Karpas-422 (cell line): ENCODE results near the gene KCND3. TPM values are rescaled to one million over a fixed set of nuclear protein-coding genes. Genes with fewer than 3 reads are reported as not detected.

Experiments used
- DNase-seq: peaks from one replicate; pipeline ENCODE4 v3.0.0-alpha.2; 2015
- H2AFZ ChIP-seq: fragments of 200-600 bp; sonication (generic); 2 replicates; pipeline ENCODE4 v1.6.1; 2014; ENCODE audit warnings: antibody characterized with exemption, low read length, mixed read lengths
- H3K27ac ChIP-seq: fragments of 200-600 bp; sonication (generic); 2 replicates; pipeline ENCODE4 v1.5.1; 2014; ENCODE audit warnings: mild to moderate bottlenecking, low read length, moderate library complexity
- H3K27me3 ChIP-seq: fragments of 200-600 bp; sonication (generic); 2 replicates; pipeline ENCODE4 v1.6.1; 2014; ENCODE audit warnings: low read length, mixed read lengths
- H3K36me3 ChIP-seq: fragments of 200-600 bp; sonication (generic); 2 replicates; pipeline ENCODE4 v1.6.1; 2014; ENCODE audit warnings: low read length, mixed read lengths; ENCODE audit not compliant: insufficient read depth
- H3K4me1 ChIP-seq: fragments of 200-600 bp; sonication (generic); 2 replicates; pipeline ENCODE4 v1.6.1; 2014; ENCODE audit warnings: mild to moderate bottlenecking, low read length, mixed read lengths
- H3K4me2 ChIP-seq: fragments of 200-600 bp; sonication (generic); 2 replicates; pipeline ENCODE4 v1.6.1; 2014; ENCODE audit warnings: low read length, low read depth, mild to moderate bottlenecking; ENCODE audit not compliant: poor library complexity, severe bottlenecking
- H3K4me3 ChIP-seq: fragments of 200-600 bp; sonication (generic); 2 replicates; pipeline ENCODE4 v1.5.1; 2014; ENCODE audit warnings: mild to moderate bottlenecking, antibody characterized with exemption, low read length, mixed read lengths
- H3K79me2 ChIP-seq: fragments of 200-600 bp; sonication (generic); 2 replicates; pipeline ENCODE4 v1.6.1; 2014; ENCODE audit warnings: mild to moderate bottlenecking, low read length, mixed read lengths
- H3K9ac ChIP-seq: fragments of 200-600 bp; sonication (generic); 2 replicates; pipeline ENCODE4 v1.6.0; 2014; ENCODE audit warnings: low read length
- H3K9me2 ChIP-seq: fragments of 200-600 bp; sonication (generic), shearing (Covaris generic); replicated peaks from 2 replicates; pipeline ENCODE4 v1.6.0; 2014; ENCODE audit warnings: mild to moderate bottlenecking, low read length, moderate library complexity; ENCODE audit not compliant: insufficient read depth
- H3K9me3 ChIP-seq: fragments of 300-700, 200-600 bp; sonication (generic); 2 replicates; pipeline ENCODE4 v1.6.1; 2014; ENCODE audit warnings: low read length, mixed read lengths
- H4K20me1 ChIP-seq: fragments of 200-600 bp; sonication (generic); 2 replicates; pipeline ENCODE4 v1.6.1; 2014; ENCODE audit warnings: mild to moderate bottlenecking, antibody characterized with exemption, low read length, low read depth; ENCODE audit not compliant: insufficient read depth
- total RNA-seq: library from RNA; depleted of rRNA; stranded (reverse); fragments of >200 nt; shearing (Covaris generic); gene quantifications from 2 replicates; pipeline ENCODE4 v1.2.3, GENCODE V29; 2014; ENCODE audit warnings: low replicate concordance

Gene KCND3
- total RNA-seq, 1 experiment from 2014 or later: not detected

DNA sequence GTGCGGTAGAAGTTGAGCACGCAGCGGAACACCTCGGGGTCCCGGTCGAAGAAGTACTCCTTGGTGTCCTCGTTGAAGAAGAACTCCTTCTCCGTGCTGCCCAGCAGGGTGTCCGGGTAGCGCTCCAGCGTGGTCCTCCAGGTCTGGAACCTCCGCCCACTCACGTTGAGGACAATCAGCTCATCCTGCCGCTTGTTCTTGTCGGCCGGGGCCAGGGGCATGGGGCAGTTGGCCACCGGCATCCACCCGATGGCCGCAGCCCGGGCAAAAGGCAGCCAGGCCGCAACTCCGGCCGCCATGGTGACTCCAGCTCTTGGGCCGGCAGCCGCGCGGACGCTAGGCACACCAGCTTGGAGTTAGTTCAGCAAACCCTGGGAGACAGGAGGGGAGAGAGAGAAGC is 7.0 kb downstream of the KCND3 start:
- H3K4me2 ChIP-seq: no peak overlapping the region
- H4K20me1 ChIP-seq: no peaks in the 10 kb centered on the region
- no peaks in the 10 kb centered on the region for H3K9me2 ChIP-seq
- H3K9ac ChIP-seq: no peak overlapping the region
- no peaks in the 10 kb centered on the region for H3K79me2 ChIP-seq
- H3K4me1 ChIP-seq: no peaks in the 10 kb centered on the region
- DNase-seq: no peak
- H3K36me3 ChIP-seq: no peaks in the 10 kb centered on the region
- H3K9me3 ChIP-seq: no peaks in the 10 kb centered on the region
- H2AFZ ChIP-seq: no peak overlapping the region
- H3K4me3 ChIP-seq: no peak overlapping the region
- no peak overlapping the region for H3K27ac ChIP-seq
- no peaks in the 10 kb centered on the region for H3K27me3 ChIP-seq

DNA sequence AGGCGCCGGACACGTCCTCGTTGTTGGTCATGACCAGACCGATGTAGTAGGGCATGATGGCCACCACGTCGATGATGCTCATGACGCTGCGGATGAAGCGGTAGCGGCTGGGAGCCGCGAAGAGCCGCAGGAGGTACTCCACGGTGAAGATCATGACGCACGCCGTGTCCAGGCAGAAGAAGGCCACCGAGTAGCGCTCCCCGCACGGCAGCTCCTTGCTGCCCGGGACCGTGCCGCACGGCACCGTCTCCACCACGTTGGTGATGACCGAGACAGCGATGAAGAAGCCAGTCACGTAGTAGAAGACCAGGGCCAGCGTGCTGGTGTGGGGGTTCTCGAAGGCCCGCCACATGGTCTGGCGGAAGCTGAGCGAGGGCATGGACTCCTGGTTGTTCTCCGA is 7.6 kb downstream of the KCND3 start:
- Histone ChIP-seq H3K27me3 (no peaks in the 10 kb centered on the region), H3K27ac (no peak overlapping the region), H3K4me1 (no peaks in the 10 kb centered on the region), H4K20me1 (no peaks in the 10 kb centered on the region), H2AFZ (no peak overlapping the region), H3K4me3 (no peak overlapping the region), H3K4me2 (no peak overlapping the region), H3K36me3 (no peaks in the 10 kb centered on the region), H3K79me2 (no peaks in the 10 kb centered on the region), H3K9me3 (no peaks in the 10 kb centered on the region), H3K9ac (no peak overlapping the region), H3K9me2 (no peaks in the 10 kb centered on the region)
- no peak for DNase-seq

GRCh38 chr1:111981090-111981489 is 8.4 kb downstream of the KCND3 start:
- Histone ChIP-seq H3K79me2 (no peaks in the 10 kb centered on the region), H3K4me3 (no peak overlapping the region), H3K36me3 (no peaks in the 10 kb centered on the region), H3K27ac (no peak overlapping the region), H4K20me1 (no peaks in the 10 kb centered on the region), H3K9me3 (no peaks in the 10 kb centered on the region), H3K27me3 (no peaks in the 10 kb centered on the region), H3K9ac (no peak overlapping the region), H3K9me2 (no peaks in the 10 kb centered on the region), H2AFZ (no peak overlapping the region), H3K4me2 (no peak overlapping the region), H3K4me1 (no peaks in the 10 kb centered on the region)
- DNase-seq: no peak

DNA sequence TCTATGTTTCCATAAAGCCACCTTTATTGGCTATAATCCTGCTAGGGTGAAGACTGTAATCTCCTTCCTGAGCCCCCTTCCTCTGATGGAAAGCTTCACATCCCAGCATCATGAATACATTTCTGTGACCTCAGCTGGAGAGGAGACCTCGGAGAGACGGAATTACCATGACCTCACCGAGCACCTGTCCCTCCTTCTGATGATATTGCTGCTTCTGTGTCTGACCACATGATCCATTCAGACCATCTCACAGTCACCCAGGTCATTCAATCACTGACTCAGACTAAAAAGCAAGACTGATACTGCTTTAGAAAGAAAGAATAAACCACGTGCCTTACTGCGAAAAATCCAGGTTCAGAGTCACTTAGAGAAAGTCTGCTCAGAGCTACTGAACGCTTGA is 8.8 kb downstream of the KCND3 start:
- H3K4me1 ChIP-seq: no peaks in the 10 kb centered on the region
- no peaks in the 10 kb centered on the region for H3K9me2 ChIP-seq
- H3K79me2 ChIP-seq: no peaks in the 10 kb centered on the region
- no peaks in the 10 kb centered on the region for H4K20me1 ChIP-seq
- no peak for DNase-seq
- H3K4me3 ChIP-seq: no peak overlapping the region
- H3K36me3 ChIP-seq: no peaks in the 10 kb centered on the region
- H3K27ac ChIP-seq: no peak overlapping the region
- no peaks in the 10 kb centered on the region for H3K27me3 ChIP-seq
- no peak overlapping the region for H3K9ac ChIP-seq
- H3K9me3 ChIP-seq: no peaks in the 10 kb centered on the region
- no peak overlapping the region for H2AFZ ChIP-seq
- H3K4me2 ChIP-seq: no peak overlapping the region

GRCh38 chr1:111978695-111979094 is 10.8 kb downstream of the KCND3 start:
- Histone ChIP-seq H3K36me3 (no peaks in the 10 kb centered on the region), H3K27me3 (no peaks in the 10 kb centered on the region), H4K20me1 (no peaks in the 10 kb centered on the region), H3K9me2 (no peaks in the 10 kb centered on the region), H3K4me1 (no peaks in the 10 kb centered on the region), H3K9ac (no peak overlapping the region), H2AFZ (no peak overlapping the region), H3K4me3 (no peak overlapping the region), H3K9me3 (no peaks in the 10 kb centered on the region), H3K4me2 (no peak overlapping the region), H3K79me2 (no peaks in the 10 kb centered on the region), H3K27ac (no peak overlapping the region)
- no peak for DNase-seq

GRCh38 chr1:111977378-111977777 is 12.1 kb downstream of the KCND3 start:
- Histone ChIP-seq H3K4me1 (no peaks in the 10 kb centered on the region), H3K79me2 (no peaks in the 10 kb centered on the region), H3K27ac (no peak overlapping the region), H3K4me2 (no peak overlapping the region), H3K9me2 (no peaks in the 10 kb centered on the region), H4K20me1 (no peaks in the 10 kb centered on the region), H3K36me3 (no peaks in the 10 kb centered on the region), H3K4me3 (no peak overlapping the region), H3K9ac (no peak overlapping the region), H2AFZ (no peak overlapping the region), H3K27me3 (no peaks in the 10 kb centered on the region), H3K9me3 (no peaks in the 10 kb centered on the region)
- DNase-seq: no peak

DNA sequence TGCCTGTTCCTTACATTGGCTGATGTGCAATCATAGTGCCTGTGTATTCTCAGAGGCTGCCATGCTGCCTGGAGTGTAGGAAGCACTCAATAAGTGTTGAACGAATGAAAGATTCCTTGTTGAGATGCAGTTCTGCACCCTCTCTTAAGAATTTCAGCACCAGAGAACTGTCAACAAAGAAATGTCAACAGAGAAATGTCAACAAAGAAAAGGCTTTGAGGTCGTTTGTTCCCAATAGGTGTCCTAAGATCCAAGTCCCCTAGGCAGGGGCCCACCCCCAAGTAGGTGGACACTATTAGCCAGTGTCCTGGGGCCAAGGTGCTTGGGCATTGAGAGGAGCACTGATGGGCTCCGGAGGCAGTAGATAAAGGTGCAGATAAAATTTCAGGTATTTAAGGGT is 12.6 kb downstream of the KCND3 start:
- no peaks in the 10 kb centered on the region for H3K9me2 ChIP-seq
- no peak overlapping the region for H3K4me3 ChIP-seq
- H4K20me1 ChIP-seq: no peaks in the 10 kb centered on the region
- DNase-seq: no peak
- H3K4me1 ChIP-seq: no peaks in the 10 kb centered on the region
- no peak overlapping the region for H2AFZ ChIP-seq
- H3K27ac ChIP-seq: no peak overlapping the region
- H3K9ac ChIP-seq: no peak overlapping the region
- H3K4me2 ChIP-seq: no peak overlapping the region
- H3K79me2 ChIP-seq: no peaks in the 10 kb centered on the region
- H3K9me3 ChIP-seq: no peaks in the 10 kb centered on the region
- H3K27me3 ChIP-seq: no peaks in the 10 kb centered on the region
- no peaks in the 10 kb centered on the region for H3K36me3 ChIP-seq

DNA sequence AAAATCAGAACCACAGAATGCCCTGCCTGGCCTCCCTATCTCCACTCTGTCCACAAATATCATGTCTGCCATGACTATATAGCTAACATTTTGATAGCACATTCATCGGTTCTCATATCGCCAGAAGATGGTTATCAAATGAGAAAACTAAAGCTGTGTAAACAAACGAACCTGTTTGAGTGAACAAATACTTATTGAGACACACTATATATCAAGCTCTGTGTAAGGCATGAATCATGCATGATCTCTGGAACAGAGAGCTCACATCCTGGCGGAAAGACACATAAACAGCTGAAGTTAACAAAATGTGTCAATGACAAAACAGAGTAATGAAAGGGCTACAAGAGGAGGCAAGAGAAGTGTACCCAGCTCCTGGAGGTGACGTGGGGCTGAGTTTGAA is 13.1 kb downstream of the KCND3 start:
- Histone ChIP-seq H2AFZ (no peak overlapping the region), H3K27me3 (no peaks in the 10 kb centered on the region), H3K27ac (no peak overlapping the region), H3K4me1 (no peaks in the 10 kb centered on the region), H3K9ac (no peak overlapping the region), H3K79me2 (no peaks in the 10 kb centered on the region), H4K20me1 (no peaks in the 10 kb centered on the region), H3K9me2 (no peaks in the 10 kb centered on the region), H3K9me3 (no peaks in the 10 kb centered on the region), H3K4me3 (no peak overlapping the region), H3K36me3 (no peaks in the 10 kb centered on the region), H3K4me2 (no peak overlapping the region)
- DNase-seq: no peak

GRCh38 chr1:111973150-111973790 is 16.2 kb downstream of the KCND3 start:
- no peaks in the 10 kb centered on the region for H3K4me1 ChIP-seq
- H3K9me3 ChIP-seq: no peaks in the 10 kb centered on the region
- H2AFZ ChIP-seq: no peak overlapping the region
- no peak for DNase-seq
- no peak overlapping the region for H3K9ac ChIP-seq
- H3K9me2 ChIP-seq: no peaks in the 10 kb centered on the region
- H3K27me3 ChIP-seq: no peaks in the 10 kb centered on the region
- H3K4me3 ChIP-seq: no peak overlapping the region
- H3K36me3 ChIP-seq: no peaks in the 10 kb centered on the region
- no peaks in the 10 kb centered on the region for H4K20me1 ChIP-seq
- H3K79me2 ChIP-seq: no peaks in the 10 kb centered on the region
- no peak overlapping the region for H3K27ac ChIP-seq
- no peak overlapping the region for H3K4me2 ChIP-seq
